Measurements from ENCODE around the gene ADAMTSL1. TPM values are rescaled to one million over a fixed set of nuclear protein-coding genes. Genes with fewer than 3 reads are reported as not detected.

ADAMTSL1 gene
- total RNA-seq, 1 experiment from 2014 or later = not detected

DNA sequence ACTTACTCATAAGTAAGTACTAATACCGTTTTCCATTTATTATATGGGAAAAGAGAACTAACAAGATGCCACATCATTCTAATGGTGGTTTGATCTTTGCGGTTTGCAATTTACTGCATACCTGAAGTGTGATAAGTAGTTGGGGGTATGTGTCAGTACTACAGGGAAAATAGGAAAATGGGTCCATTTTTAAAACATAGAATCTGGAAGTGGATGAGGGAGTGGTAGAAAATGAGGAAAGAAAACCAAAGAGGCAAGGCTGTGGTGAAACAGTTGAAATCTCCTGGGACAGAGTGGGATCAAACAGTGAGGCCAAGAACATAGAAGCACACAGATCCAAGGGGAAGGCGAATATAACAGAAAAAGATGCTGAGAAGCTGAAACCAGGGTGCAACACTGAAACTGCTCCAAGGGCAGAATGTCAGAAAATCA is 6.7 kb downstream of the ADAMTSL1 start:
- no peak for TF ChIP-seq SIN3A (IDR thresholded peaks at IDR 0.05; ENCODE audit: low read depth)
- no peak for TF ChIP-seq ZNF274 (IDR thresholded peaks at IDR 0.05; ENCODE audit: low read depth, low read length)
- TF ChIP-seq SRF (IDR thresholded peaks at IDR 0.05; ENCODE audit: low read depth) = no peak
- TF ChIP-seq EZH2phosphoT487 (IDR thresholded peaks at IDR 0.05; ENCODE audit: borderline replicate concordance) = no peak
- no peak for TF ChIP-seq MAX (IDR thresholded peaks at IDR 0.05)
- TF ChIP-seq ELF1 (IDR thresholded peaks at IDR 0.05; ENCODE audit: borderline replicate concordance, low read depth) = no peak
- no peak for TF ChIP-seq SP1 (IDR thresholded peaks at IDR 0.05; ENCODE audit: low read depth)
- TF ChIP-seq CTCF (IDR thresholded peaks at IDR 0.05 in 2 of 3, conservative IDR thresholded peaks at IDR 0.05 in 1 of 3; ENCODE audit: borderline replicate concordance in 1 of 3, insufficient read depth in 1 of 3, low read depth in 2 of 3, low read length in 2 of 3) = no peak
- no peak for TF ChIP-seq FOSL1 (IDR thresholded peaks at IDR 0.05; ENCODE audit: low read depth)
- no peak for TF ChIP-seq CBX3 (IDR thresholded peaks at IDR 0.05; ENCODE audit: low read depth)
- TF ChIP-seq CEBPB (IDR thresholded peaks at IDR 0.05; ENCODE audit: low read depth) = no peak
- no peak for TF ChIP-seq RAD21 (IDR thresholded peaks at IDR 0.05; ENCODE audit: low read depth)
- TF ChIP-seq EGR1 (IDR thresholded peaks at IDR 0.05; ENCODE audit: low read depth) = no peak
- H3K27ac ChIP-seq (ENCODE audit: low read depth, low read length) = no peak overlapping the region
- no peaks in the 10 kb centered on the region for H3K79me2 ChIP-seq (ENCODE audit: insufficient read depth, low read length)
- intact Hi-C loops (cut with micrococcal nuclease) = no loop called here
- no peaks in the 10 kb centered on the region for H4K20me1 ChIP-seq (ENCODE audit: insufficient read depth)
- no peaks in the 10 kb centered on the region; a peak in 1 of 4 replicates for H3K9me3 ChIP-seq (ENCODE audit: control insufficient read depth in 1 of 2, insufficient read depth in 1 of 2, low read depth in 1 of 2, low read length in 2 of 2)
- H3K4me2 ChIP-seq (ENCODE audit: low read length) = no peak overlapping the region
- H3K27me3 ChIP-seq (ENCODE audit: insufficient read depth, low read length) = no peaks in the 10 kb centered on the region
- H3K4me3 ChIP-seq (replicated peaks in 1 of 2; ENCODE audit: low read depth in 1 of 2, low read length in 2 of 2) = no peak overlapping the region
- H3K9me2 ChIP-seq (ENCODE audit: insufficient read depth) = no peaks in the 10 kb centered on the region
- BruUV-seq (replicated peaks) = no TSS peak
- no peak overlapping the region for H3K9ac ChIP-seq (ENCODE audit: low read length)
- no peak overlapping the region for H2AFZ ChIP-seq (ENCODE audit: low read depth, low read length, poor library complexity, severe bottlenecking)
- no peak for ATAC-seq
- H3K4me1 ChIP-seq (ENCODE audit: control insufficient read depth in 1 of 2, insufficient read depth in 2 of 2, low read length in 2 of 2) = no peaks in the 10 kb centered on the region
- no peaks in the 10 kb centered on the region for H3K36me3 ChIP-seq (ENCODE audit: control insufficient read depth in 1 of 2, insufficient read depth in 2 of 2, low read length in 2 of 2)
- ChIA-PET RAD21 (ENCODE audit: low non-redundant PET in 1 of 2, low total read pairs in 2 of 2, uncharacterized antibody in 2 of 2, unreplicated experiment in 2 of 2) (no interaction called here), CTCF (no interaction called here), POLR2A (no interaction called here)
- DNase-seq (ENCODE audit: low read depth, low spot score) = no peak
